Stimulated activated effector memory CD8-positive, alpha-beta T cell treated with anti-CD3 and anti-CD28 coated beads, Interleukin-12 subunit alpha, Interleukin-12 subunit beta, amount 100 ng/mL, for 72 hours (primary cell): Measurements from ENCODE around the gene SEMA3D.

Experiments
- ATAC-seq: fragments of 150-1000 bp; cut with Tn5 transposase; 2 replicates; pipeline ENCODE4 v1.10.0; 2021
- DNase-seq, 2 donors: peaks; one replicate each; pipeline ENCODE4 v3.0.0; 2021 to 2022; ENCODE audit warnings: low spot score in 2 of 2
- H3K27ac Mint-ChIP-seq: one replicate; pipeline ENCODE4 v1.8.0; 2022; ENCODE audit warnings: mild to moderate bottlenecking, mixed read lengths
- H3K36me3 Mint-ChIP-seq: one replicate; pipeline ENCODE4 v1.8.0; 2022; ENCODE audit warnings: mild to moderate bottlenecking, mixed read lengths
- H3K4me1 Mint-ChIP-seq: one replicate; pipeline ENCODE4 v1.8.0; 2022; ENCODE audit warnings: mixed read lengths
- H3K4me3 Mint-ChIP-seq: one replicate; pipeline ENCODE4 v1.8.0; 2022; ENCODE audit warnings: mild to moderate bottlenecking, mixed read lengths
- H3K9me3 Mint-ChIP-seq: one replicate; pipeline ENCODE4 v1.8.0; 2022; ENCODE audit warnings: mixed read lengths

Gene SEMA3D

DNA sequence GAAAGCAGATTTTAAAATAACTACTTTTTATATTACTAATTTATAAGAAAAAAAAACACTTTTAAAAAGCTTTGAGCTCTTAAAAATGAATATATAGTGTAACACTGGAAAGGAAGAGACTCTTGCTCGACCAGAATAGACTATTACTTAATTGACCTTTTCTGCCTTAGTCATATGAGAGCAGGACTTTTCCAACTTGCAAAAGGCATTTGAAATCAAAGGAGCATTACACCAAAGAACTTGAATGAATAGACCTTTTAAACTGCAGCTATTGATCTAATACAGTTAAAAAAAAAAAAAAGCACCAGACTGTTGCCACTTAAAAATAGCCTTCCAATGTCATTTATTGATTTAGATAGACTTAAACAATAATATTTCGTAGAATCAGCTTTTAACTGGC, 17.2 kb upstream of the SEMA3D start:
- Mint-ChIP-seq H3K9me3 (peaks cover 13% of the 10 kb centered on the region), H3K4me3 (no peak overlapping the region), H3K36me3 (no peaks in the 10 kb centered on the region)

DNA sequence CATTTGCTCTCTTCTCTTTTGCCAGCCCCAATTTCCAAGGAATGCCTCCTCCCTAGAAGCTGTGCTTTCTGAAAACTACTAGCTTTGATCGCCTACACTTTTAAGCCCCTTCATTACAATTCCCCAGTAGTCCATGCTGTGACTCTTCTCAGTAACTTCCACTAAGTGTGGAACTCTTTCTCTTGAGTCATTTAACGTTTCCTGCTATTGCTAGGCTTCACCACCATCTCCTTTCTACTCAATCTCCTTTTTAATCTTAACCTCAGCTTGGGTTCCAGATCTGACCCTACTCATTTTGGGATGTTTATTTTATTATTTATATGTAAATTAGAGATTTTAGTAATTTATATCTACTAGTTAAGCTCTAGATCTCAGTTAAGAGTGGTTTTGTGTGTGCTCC, 14.4 kb upstream of the SEMA3D start:
- H3K4me1 Mint-ChIP-seq: no peaks in the 10 kb centered on the region
- no peaks in the 10 kb centered on the region for H3K36me3 Mint-ChIP-seq
- H3K4me3 Mint-ChIP-seq: no peak overlapping the region
- no peak overlapping the region for H3K27ac Mint-ChIP-seq
- ATAC-seq (no peak), DNase-seq (no peak)
- peaks cover 13% of the 10 kb centered on the region for H3K9me3 Mint-ChIP-seq

More for the DNA sequence above, 17.2 kb upstream of the SEMA3D start:
- DNase-seq (no peak), ATAC-seq (no peak)
- Mint-ChIP-seq H3K4me1 (no peaks in the 10 kb centered on the region), H3K27ac (no peak overlapping the region)

DNA sequence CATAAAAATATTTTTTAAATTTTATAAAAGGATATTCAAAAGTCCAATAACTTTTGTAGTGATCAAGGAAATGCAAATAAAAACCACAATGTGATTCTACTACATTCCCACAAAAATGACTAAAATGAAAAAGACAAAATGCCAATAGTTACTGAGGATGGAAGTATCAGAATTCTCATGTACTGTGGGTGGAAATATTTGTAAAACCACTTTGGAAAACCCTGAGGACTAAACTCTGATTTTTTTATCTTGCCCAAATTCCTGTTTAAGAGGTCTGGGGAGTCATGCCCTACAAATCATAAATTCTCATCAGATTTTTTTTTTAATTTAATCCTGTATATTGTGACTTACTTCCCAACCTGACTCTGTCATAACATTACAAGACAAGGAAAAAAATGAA, 9.8 kb upstream of the SEMA3D start:
- no peak for ATAC-seq
- Mint-ChIP-seq H3K9me3 (peaks cover 16% of the 10 kb centered on the region), H3K27ac (no peak overlapping the region)

DNA sequence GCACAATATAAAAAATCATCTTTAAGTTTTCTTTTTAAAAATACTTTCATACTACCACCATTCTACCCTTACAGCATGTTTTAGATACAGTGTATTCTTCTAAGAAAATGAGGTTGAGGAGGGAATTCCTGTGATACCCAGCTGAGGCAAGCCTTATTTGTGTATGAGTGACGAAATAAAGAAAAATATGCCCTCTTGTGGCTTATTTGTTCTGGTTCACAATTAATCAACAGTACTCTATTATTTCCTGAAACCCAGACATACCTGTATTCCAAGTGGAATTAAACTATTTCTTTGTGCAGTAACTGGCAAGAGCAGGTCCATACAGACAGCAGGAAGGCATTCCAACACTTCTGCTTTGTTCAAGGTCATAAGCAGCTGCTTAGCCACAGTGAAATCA, 4.5 kb upstream of the SEMA3D start:
- H3K36me3 Mint-ChIP-seq: no peaks in the 10 kb centered on the region
- no peak overlapping the region for H3K27ac Mint-ChIP-seq
- DNase-seq (no peak), ATAC-seq (no peak)
- H3K4me3 Mint-ChIP-seq: no peak overlapping the region
- no peaks in the 10 kb centered on the region for H3K4me1 Mint-ChIP-seq
- H3K9me3 Mint-ChIP-seq: peaks cover 9% of the 10 kb centered on the region

More for the DNA sequence above, 9.8 kb upstream of the SEMA3D start:
- DNase-seq: no peak
- Mint-ChIP-seq H3K4me1 (no peaks in the 10 kb centered on the region), H3K4me3 (no peak overlapping the region), H3K36me3 (no peaks in the 10 kb centered on the region)

DNA sequence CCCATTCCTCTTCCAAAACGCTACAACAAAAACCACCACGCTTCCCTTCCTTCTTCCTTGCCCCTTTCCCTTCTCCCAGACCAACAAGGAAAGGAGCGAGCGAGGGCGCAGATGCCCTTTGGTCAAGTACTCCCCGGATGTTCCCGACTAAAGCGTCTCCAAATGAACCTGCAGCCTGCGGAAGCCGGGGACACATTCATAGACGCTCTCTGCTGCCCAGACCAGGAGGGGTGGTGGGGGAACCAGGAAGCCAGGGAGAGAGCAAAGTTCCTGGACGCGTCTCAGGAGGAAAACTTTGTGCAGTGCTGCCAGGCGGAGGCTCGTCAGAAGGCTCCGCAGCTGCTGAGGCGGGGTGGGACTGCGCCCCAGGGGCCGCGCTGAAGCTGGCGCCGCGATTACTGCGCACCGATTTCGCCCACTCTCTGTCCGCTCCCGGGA, 754 bp downstream of the SEMA3D start:
- no peaks in the 10 kb centered on the region for H3K4me1 Mint-ChIP-seq
- DNase-seq (no peak), ATAC-seq (no peak)
- H3K9me3 Mint-ChIP-seq: peaks cover 4% of the 10 kb centered on the region
- no peaks in the 10 kb centered on the region for H3K36me3 Mint-ChIP-seq
- no peak overlapping the region for H3K27ac Mint-ChIP-seq
- H3K4me3 Mint-ChIP-seq: peak overlapping the region; percentile 22

DNA sequence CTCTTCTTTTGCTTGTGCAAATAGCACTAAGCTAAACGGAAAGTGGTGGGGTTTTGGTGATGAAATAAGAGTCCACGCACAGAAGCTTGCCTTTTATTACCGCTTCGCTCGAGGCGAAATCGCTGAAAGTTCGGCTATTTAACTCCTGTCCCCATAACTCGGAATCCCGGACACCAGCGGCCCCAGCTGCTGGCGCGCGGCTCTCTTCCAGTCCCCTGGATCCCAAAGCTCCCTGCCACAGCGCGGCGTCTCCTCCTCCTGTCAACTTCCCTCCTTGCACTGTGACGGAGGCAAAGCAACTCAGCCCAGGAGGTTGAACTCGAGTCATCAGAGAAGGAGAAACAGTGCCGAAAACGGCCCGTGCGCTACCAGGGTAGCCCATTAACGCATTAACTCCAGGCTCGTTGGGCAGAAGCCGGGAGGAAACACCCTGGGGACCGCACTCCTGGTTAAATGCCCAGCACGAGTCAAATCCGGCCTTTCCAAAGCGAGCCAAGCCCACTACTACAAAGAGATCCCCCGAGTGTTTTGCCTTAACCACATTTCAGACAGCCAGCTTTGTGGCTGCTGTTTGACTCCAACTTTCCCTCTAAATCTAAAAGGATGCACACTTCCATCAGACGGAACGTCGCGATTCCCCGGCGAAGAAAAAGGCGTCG, 1.3 kb downstream of the SEMA3D start:
- Mint-ChIP-seq H3K4me3 (peak overlapping the region; percentile 22), H3K36me3 (no peaks in the 10 kb centered on the region), H3K4me1 (no peaks in the 10 kb centered on the region), H3K9me3 (peaks cover 4% of the 10 kb centered on the region), H3K27ac (no peak overlapping the region)
- DNase-seq (no peak), ATAC-seq (no peak)

DNA sequence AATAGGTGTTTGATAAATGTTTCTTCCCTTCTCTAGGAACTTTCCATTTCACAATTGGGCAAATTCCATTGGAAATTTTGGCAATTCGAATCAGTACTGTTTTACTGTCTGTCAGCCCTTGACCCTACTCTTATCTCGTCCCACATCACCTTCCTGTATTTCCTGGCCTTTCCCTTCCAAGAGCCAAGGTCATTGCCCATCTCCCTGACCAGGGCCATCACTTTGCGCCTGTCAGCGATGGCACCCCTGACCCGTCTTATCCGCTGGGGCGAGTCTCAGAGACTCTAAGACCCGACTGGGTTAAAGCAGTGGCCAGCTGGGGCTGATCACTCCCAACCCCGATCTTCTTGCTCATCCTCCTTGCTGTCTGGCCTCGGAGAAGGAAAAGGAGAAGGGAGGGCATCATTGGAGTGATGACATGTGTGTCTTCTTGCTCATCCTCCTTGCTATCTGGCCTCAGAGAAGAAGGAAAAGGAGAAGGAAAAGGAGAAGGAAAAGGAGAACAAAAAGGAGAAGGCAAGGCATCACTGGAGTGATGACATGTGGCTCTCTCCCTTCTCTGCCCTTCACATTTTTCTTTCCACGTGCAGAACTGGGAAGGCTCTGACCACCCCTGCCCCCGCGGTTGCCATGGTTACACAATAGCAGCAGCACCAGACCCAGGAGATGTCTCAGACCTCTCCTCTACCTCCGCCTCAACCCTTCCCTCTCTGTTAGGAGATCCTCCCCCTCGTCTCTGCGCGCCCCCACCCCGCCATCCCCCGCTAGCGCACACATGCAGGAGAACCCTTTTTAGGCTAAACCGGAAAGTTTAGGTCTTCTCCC, 2.0 kb downstream of the SEMA3D start:
- Mint-ChIP-seq H3K9me3 (peaks cover 7% of the 10 kb centered on the region), H3K27ac (no peak overlapping the region), H3K36me3 (no peaks in the 10 kb centered on the region), H3K4me1 (no peaks in the 10 kb centered on the region), H3K4me3 (no peak overlapping the region)
- DNase-seq (no peak), ATAC-seq (no peak)

DNA sequence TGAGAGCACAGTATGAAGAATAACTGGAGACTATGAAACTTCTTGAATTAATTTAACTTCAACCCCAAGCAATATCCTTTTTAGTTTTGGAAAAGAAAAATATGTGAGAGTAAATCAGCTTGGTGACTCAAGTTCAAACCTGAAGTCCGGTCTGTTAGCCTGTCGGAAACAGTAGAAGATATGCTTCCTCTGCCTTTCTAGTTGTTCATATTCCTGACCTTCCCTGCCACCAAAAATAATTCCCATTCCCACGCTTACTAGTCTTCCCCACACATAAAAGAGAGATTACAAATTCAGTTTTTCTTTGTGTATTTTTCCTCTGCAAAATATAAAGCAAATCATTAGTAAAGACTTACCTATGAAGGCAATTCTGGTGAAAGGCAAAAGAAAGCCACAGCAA, 3.6 kb downstream of the SEMA3D start:
- Mint-ChIP-seq H3K9me3 (peaks cover 8% of the 10 kb centered on the region), H3K27ac (no peak overlapping the region), H3K36me3 (no peaks in the 10 kb centered on the region), H3K4me1 (no peaks in the 10 kb centered on the region), H3K4me3 (no peak overlapping the region)
- ATAC-seq (no peak), DNase-seq (no peak)

DNA sequence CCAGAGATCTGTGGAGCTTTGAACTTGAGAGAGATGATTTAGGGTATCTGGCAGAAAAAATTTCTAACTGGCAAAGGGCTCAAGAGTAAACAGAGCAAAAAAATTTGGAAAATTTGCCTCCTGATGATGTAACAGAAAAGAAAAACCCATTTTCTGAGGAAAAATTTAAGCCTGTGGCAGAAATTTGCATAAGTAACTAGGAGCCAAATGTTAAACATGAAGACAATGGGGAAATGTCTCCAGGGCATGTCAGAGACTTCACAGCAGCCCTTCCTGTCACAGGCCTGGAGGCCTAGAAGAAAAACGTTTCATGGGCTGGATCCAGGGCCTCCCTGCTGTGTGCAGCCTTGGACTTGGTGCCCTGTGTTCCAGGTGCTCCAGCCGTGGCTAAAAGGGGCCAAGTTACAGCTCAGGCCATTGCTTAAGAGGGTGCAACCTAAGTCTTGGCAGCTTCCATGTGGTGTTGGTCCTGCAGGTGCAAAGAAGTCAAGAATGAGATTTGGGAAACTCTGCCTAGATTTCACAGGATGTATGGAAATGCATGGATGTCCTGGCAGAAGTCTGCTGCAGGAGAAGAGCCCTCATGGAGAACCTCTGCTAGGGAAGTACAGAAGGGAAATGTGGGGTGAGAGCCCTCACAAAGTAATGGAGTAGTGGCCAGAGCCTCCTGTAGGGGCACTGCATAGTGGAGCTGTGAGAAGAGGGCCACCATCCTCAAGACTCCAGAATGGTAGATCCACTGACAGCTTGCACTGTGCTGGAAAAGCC, 8.1 kb downstream of the SEMA3D start:
- no peaks in the 10 kb centered on the region for H3K4me1 Mint-ChIP-seq
- H3K9me3 Mint-ChIP-seq: peaks cover 21% of the 10 kb centered on the region
- no peaks in the 10 kb centered on the region for H3K36me3 Mint-ChIP-seq
- no peak overlapping the region for H3K27ac Mint-ChIP-seq
- no peak overlapping the region for H3K4me3 Mint-ChIP-seq
- DNase-seq (no peak), ATAC-seq (no peak)

DNA sequence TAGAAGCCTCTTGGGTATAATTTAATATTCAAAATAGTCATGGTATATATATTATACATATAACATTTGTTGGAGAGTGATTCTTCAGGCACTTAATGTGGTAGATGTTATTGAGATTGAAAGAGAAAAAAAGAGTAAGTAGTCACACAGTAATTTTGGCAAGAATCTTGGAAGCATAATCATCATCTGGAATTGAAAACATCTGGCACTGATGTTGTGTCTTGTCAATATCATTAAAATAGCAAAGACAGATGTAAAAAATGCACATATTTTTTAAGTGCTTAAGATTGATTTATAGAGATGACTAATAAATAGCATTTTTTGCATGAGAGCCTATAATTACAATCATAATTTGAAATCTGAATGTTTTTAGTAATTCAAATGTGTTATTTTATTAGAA, 9.5 kb downstream of the SEMA3D start:
- peaks cover 25% of the 10 kb centered on the region for H3K9me3 Mint-ChIP-seq
- DNase-seq: no peak
- no peaks in the 10 kb centered on the region for H3K36me3 Mint-ChIP-seq
- no peaks in the 10 kb centered on the region for H3K4me1 Mint-ChIP-seq
- ATAC-seq: no peak
- no peak overlapping the region for H3K4me3 Mint-ChIP-seq
- H3K27ac Mint-ChIP-seq: no peak overlapping the region

DNA sequence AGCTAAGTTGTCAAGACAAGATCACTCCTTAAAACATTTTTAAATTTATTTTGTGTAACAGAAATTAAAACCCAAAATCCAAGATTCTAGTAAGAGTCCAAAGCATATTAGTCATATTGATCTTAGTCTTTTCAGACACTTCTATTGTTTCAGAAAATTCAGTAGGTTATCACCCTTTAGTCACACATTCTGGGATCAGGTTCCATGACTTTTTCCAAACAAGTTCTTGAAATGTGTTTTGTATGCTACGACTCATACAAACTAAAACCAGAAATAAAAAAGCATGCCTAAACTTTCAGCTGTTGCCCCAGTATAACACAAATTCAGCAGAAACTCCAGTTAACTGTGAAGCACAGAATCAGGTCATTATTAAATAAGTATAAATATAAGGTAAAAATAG, 10.7 kb downstream of the SEMA3D start:
- no peak overlapping the region for H3K4me3 Mint-ChIP-seq
- ATAC-seq: no peak
- no peak overlapping the region for H3K27ac Mint-ChIP-seq
- no peaks in the 10 kb centered on the region for H3K4me1 Mint-ChIP-seq
- DNase-seq: no peak
- H3K36me3 Mint-ChIP-seq: no peaks in the 10 kb centered on the region
- peaks cover 25% of the 10 kb centered on the region for H3K9me3 Mint-ChIP-seq

DNA sequence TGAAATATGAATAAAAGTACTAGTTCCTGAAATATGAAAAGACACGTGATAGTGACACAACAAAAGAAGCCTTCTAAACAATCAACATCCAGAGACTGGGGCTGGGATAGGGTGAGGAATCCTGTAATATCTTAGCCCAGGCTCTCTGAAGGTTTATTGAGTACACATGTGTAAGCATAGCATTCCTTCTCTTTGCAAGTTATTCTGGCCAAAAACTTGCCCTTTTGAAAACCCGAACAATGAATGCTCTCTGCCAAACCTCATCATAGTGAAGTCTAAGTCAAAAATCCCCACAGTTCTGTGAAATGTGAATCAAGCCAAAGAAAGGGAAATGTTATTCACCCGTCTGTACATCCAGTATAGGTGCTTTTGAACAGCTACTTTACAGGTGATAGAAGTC, 11.6 kb downstream of the SEMA3D start:
- Mint-ChIP-seq H3K36me3 (no peaks in the 10 kb centered on the region), H3K9me3 (peaks cover 24% of the 10 kb centered on the region), H3K4me1 (no peaks in the 10 kb centered on the region), H3K27ac (no peak overlapping the region), H3K4me3 (no peak overlapping the region)
- DNase-seq (no peak), ATAC-seq (no peak)

DNA sequence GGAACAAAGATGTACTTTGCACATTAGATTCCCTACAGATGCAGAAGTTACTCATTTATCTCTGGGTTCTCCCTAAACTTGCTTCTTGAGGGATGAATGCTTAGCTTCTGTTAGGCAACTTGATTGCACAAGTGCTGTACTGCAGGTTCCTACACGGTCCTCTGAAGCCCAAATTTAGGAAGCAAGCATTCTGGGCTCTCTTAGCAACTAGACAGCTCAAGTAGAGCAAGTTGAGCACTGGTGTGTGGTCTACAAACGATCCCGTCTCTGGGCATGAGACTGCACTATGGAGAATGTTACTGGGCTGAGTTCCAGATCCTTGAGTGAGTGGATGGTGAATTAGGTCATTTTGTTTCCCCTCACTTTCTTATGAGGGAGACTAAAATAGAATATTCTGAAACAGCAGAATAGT, 14.3 kb downstream of the SEMA3D start:
- DNase-seq (no peak), ATAC-seq (no peak)
- Mint-ChIP-seq H3K4me1 (no peaks in the 10 kb centered on the region), H3K9me3 (peaks cover 20% of the 10 kb centered on the region), H3K27ac (no peak overlapping the region), H3K36me3 (no peaks in the 10 kb centered on the region), H3K4me3 (no peak overlapping the region)

DNA sequence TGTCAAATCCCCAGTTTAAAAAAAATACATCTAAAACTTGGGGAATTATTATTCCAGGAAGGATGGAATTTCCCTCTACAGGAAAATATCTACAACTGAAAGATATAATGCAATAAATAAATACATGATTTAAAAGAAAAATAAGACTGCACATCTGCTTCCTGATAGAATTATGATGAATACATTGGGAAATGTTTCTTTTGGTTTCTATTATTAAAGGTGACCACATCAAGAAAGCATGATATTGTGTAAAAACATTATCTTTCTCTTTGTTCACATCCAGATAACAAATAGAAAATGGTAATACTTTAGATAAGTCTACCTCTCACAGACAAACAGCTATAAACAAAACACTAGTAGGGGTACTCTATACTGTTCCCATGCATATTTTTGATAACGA, 19.2 kb downstream of the SEMA3D start:
- no peaks in the 10 kb centered on the region for H3K36me3 Mint-ChIP-seq
- ATAC-seq (no peak), DNase-seq (no peak)
- no peak overlapping the region for H3K27ac Mint-ChIP-seq
- peaks cover 9% of the 10 kb centered on the region for H3K9me3 Mint-ChIP-seq
- H3K4me3 Mint-ChIP-seq: no peak overlapping the region
- H3K4me1 Mint-ChIP-seq: no peaks in the 10 kb centered on the region

DNA sequence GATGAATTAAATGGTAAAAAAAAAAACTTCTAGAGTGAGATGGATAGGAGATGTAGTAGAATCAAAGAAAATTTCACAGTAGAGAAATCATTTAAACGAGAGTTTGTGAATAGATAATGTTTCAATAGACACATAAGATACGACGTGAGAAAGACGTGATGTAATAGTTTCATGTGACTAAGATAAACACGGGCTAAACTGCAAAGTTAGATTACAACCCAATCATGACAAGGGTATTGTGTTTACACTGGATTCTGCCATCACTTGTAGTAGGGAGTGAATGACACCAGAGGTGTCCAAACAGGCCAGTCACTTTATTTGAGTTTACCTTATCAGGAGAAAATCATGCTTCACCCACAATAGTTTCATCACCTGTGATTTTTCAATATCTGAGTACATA, 21.6 kb downstream of the SEMA3D start:
- Mint-ChIP-seq H3K27ac (no peak overlapping the region), H3K4me1 (no peaks in the 10 kb centered on the region), H3K4me3 (no peak overlapping the region), H3K9me3 (peaks cover 18% of the 10 kb centered on the region), H3K36me3 (no peaks in the 10 kb centered on the region)
- DNase-seq (no peak), ATAC-seq (no peak)

DNA sequence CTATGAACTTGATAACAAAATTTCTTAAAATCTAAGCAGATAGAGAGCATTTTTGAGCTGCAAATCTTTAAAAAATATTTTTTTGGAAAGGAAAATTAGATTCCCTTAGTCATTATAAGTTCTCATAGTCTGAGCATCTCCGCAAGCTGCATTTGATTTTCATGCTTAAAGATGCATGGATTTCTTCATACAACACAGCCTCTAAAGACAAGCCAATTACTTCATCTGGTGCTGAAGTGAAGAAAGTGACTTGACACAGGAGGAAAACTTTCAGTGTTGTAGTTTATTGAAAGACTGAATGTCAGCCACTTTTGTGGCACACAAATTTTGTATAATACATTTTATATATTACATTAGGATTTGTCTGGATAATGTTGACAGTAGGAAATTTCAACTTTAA, 22.5 kb downstream of the SEMA3D start:
- ATAC-seq: no peak
- Mint-ChIP-seq H3K36me3 (no peaks in the 10 kb centered on the region), H3K4me3 (no peak overlapping the region), H3K27ac (no peak overlapping the region), H3K4me1 (no peaks in the 10 kb centered on the region), H3K9me3 (peaks cover 23% of the 10 kb centered on the region)
- no peak for DNase-seq
